ENCODE data around the gene PRLR.
A peak's percentile ranks its signal among the peaks of the same experiment; 100 is the strongest.

Gene PRLR

DNA sequence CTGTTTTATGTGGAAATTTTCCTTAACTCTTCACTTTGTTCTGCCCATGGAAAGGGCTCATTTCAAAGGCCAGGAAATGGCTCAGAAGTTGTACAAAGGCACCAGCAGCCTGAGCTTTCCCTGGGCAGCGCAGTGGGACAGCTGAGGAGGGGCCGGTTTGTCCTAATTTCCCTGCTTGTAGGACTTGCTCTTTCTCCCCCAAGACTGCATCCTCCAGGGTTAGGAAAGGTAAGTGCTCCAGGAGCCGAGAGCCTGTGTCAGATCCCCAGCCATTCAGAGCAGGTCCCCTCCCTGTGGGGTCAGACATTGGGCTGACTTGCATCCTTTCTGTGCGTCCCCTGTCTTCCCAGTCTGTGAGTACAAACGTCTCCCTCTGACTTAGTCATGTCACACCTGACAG is 226.1 kb downstream of the PRLR start:
- Histone ChIP-seq H4K20me1 (ENCODE audit: insufficient read depth, low read length) (no peaks in the 10 kb centered on the region), H3K36me3 (replicated peaks; ENCODE audit: insufficient read depth, low read length) (no peaks in the 10 kb centered on the region), H3K4me1 (ENCODE audit: low read length) (peaks cover 12% of the 10 kb centered on the region; the same call in 1 of the 2 replicates), H3K27me3 (replicated peaks; ENCODE audit: insufficient read depth, low read length) (no peaks in the 10 kb centered on the region), H2AFZ (ENCODE audit: low read length) (no peak overlapping the region), H3K4me2 (ENCODE audit: low read depth, low read length) (no peak overlapping the region), H3K79me2 (ENCODE audit: low read length) (no peaks in the 10 kb centered on the region), H3K9ac (ENCODE audit: low read length) (no peak overlapping the region), H3F3A (ENCODE audit: insufficient read depth, low read length) (no peaks in the 10 kb centered on the region), H3K9me3 (replicated peaks; ENCODE audit: insufficient read depth, low read length) (no peaks in the 10 kb centered on the region), H3K9me2 (replicated peaks; ENCODE audit: insufficient read depth, low read length) (no peaks in the 10 kb centered on the region), H3K4me3 (ENCODE audit: low read length) (no peak overlapping the region), H3K27ac (ENCODE audit: low read length) (no peak overlapping the region)
- TF ChIP-seq EZH2 (optimal IDR thresholded peaks at IDR 0.05; ENCODE audit: low read depth, low read length) (no peak), EZH2phosphoT487 (IDR thresholded peaks at IDR 0.05; ENCODE audit: low read length) (no peak)
- TF ChIP-seq, protein P1, sequence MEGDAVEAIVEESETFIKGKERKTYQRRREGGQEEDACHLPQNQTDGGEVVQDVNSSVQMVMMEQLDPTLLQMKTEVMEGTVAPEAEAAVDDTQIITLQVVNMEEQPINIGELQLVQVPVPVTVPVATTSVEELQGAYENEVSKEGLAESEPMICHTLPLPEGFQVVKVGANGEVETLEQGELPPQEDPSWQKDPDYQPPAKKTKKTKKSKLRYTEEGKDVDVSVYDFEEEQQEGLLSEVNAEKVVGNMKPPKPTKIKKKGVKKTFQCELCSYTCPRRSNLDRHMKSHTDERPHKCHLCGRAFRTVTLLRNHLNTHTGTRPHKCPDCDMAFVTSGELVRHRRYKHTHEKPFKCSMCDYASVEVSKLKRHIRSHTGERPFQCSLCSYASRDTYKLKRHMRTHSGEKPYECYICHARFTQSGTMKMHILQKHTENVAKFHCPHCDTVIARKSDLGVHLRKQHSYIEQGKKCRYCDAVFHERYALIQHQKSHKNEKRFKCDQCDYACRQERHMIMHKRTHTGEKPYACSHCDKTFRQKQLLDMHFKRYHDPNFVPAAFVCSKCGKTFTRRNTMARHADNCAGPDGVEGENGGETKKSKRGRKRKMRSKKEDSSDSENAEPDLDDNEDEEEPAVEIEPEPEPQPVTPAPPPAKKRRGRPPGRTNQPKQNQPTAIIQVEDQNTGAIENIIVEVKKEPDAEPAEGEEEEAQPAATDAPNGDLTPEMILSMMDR (IDR thresholded peaks at IDR 0.05; ENCODE audit: low read length): no peak
- DNase-seq: no peak

DNA sequence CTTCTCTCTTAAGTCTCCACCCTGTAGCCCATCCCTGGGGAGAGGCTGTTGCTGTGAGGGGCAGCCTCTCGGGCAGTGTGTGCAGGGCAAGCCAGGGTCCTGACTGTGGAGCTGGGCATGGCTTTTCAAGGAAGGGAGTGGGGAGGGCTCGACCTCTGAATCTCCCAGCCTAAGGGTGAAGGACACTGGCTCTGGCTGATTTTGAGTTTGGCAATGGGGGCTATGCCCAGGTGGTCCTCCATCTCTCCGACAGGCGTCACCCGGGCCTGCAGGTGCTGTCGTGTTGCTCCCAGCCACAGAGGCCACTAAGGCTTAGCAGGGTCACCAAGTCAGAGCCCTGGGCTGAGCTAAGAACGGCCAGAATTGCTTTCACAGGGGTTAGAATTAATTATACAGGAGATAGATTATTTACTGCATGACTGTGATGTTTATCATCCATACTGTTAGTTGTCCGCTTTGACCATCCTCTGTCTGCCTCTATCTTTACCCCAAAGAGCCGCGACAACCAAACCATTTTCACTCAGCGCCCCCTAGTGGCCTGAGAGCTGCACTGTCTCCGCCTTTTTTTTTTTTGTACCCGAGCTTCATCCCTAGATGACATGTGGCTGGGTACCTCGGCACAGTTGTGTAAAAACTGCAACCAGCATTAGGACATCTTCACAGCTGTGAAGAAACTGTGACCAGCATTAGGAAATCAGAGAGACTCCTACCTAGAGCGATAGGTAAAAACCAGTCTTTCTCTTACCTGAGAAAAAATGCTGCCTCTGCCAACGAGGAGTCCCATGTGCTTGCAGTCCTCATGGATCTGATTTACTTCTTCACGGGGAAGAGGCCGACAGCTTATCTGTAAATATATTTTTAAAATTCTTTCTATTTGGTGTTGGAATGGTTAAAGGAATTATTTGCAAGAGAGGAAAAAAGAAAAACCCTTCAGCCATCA is 227.0 kb downstream of the PRLR start:
- H3F3A ChIP-seq (ENCODE audit: insufficient read depth, low read length): no peaks in the 10 kb centered on the region
- no peaks in the 10 kb centered on the region for H3K9me2 ChIP-seq (replicated peaks; ENCODE audit: insufficient read depth, low read length)
- H3K9ac ChIP-seq (ENCODE audit: low read length): no peak overlapping the region
- peaks cover 12% of the 10 kb centered on the region; the same call in 1 of the 2 replicates for H3K4me1 ChIP-seq (ENCODE audit: low read length)
- DNase-seq: peak; percentile 73
- no peak overlapping the region for H3K4me3 ChIP-seq (ENCODE audit: low read length)
- no peak overlapping the region for H3K27ac ChIP-seq (ENCODE audit: low read length)
- no peaks in the 10 kb centered on the region for H4K20me1 ChIP-seq (ENCODE audit: insufficient read depth, low read length)
- no peaks in the 10 kb centered on the region for H3K36me3 ChIP-seq (replicated peaks; ENCODE audit: insufficient read depth, low read length)
- no peak overlapping the region for H2AFZ ChIP-seq (ENCODE audit: low read length)
- no peaks in the 10 kb centered on the region for H3K79me2 ChIP-seq (ENCODE audit: low read length)
- TF ChIP-seq EZH2phosphoT487 (IDR thresholded peaks at IDR 0.05; ENCODE audit: low read length): no peak
- TF ChIP-seq, protein P1 (IDR thresholded peaks at IDR 0.05; ENCODE audit: low read length): peak; percentile 91
- TF ChIP-seq EZH2 (optimal IDR thresholded peaks at IDR 0.05; ENCODE audit: low read depth, low read length): no peak
- H3K27me3 ChIP-seq (replicated peaks; ENCODE audit: insufficient read depth, low read length): no peaks in the 10 kb centered on the region
- no peak overlapping the region for H3K4me2 ChIP-seq (ENCODE audit: low read depth, low read length)
- H3K9me3 ChIP-seq (replicated peaks; ENCODE audit: insufficient read depth, low read length): no peaks in the 10 kb centered on the region

DNA sequence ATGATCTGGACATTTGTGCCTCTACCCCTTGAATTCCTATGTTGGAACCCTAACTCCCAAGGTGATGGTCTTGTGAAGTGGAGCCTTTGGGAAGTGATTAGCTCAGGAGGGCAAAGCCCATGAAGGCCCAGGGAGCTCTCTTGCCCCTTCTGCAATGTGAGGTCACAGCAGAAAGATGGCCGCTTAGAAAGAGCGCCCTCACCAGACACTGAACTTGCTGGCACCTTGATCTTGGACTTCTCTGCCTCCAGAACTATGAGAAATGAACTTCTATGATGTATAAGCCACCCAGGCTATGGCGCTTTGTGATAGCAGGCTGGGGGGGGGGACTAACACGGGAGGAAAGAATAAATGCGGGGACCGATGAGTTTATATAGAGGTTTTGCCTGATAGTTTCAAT is 227.8 kb downstream of the PRLR start:
- no peak overlapping the region for H3K27ac ChIP-seq (ENCODE audit: low read length)
- H3K9me3 ChIP-seq (replicated peaks; ENCODE audit: insufficient read depth, low read length): no peaks in the 10 kb centered on the region
- H3K4me3 ChIP-seq (ENCODE audit: low read length): no peak overlapping the region
- H3K9me2 ChIP-seq (replicated peaks; ENCODE audit: insufficient read depth, low read length): no peaks in the 10 kb centered on the region
- H3K27me3 ChIP-seq (replicated peaks; ENCODE audit: insufficient read depth, low read length): no peaks in the 10 kb centered on the region
- H3K4me2 ChIP-seq (ENCODE audit: low read depth, low read length): no peak overlapping the region; the same call in 1 of the 2 replicates
- H4K20me1 ChIP-seq (ENCODE audit: insufficient read depth, low read length): no peaks in the 10 kb centered on the region
- no peaks in the 10 kb centered on the region for H3F3A ChIP-seq (ENCODE audit: insufficient read depth, low read length)
- H3K4me1 ChIP-seq (ENCODE audit: low read length): peaks cover 12% of the 10 kb centered on the region; the same call in 1 of the 2 replicates
- no peak overlapping the region for H3K9ac ChIP-seq (ENCODE audit: low read length)
- H3K79me2 ChIP-seq (ENCODE audit: low read length): no peaks in the 10 kb centered on the region
- no peaks in the 10 kb centered on the region for H3K36me3 ChIP-seq (replicated peaks; ENCODE audit: insufficient read depth, low read length)
- no peak overlapping the region for H2AFZ ChIP-seq (ENCODE audit: low read length)
- DNase-seq: no peak
- no peak for TF ChIP-seq EZH2phosphoT487 (IDR thresholded peaks at IDR 0.05; ENCODE audit: low read length)
- TF ChIP-seq, protein P1 (IDR thresholded peaks at IDR 0.05; ENCODE audit: low read length): no peak
- no peak for TF ChIP-seq EZH2 (optimal IDR thresholded peaks at IDR 0.05; ENCODE audit: low read depth, low read length)

Measured in MM.1S (cell line).